Activated CD4-positive, alpha-beta memory T cell treated with anti-CD3 and anti-CD28 coated beads for 36 hours (primary cell): Measurements from ENCODE around the gene OSBPL10. TPM values are rescaled to one million over a fixed set of nuclear protein-coding genes. Genes with fewer than 3 reads are reported as not detected.
A peak's percentile ranks its signal among the peaks of the same experiment; 100 is the strongest.

ENCODE experiments used
- CTCF ChIA-PET: fragments of 350-600 bp; sonication (Branson Sonifier 250); formaldehyde crosslinking; loops from one replicate; lab custom pipeline; 2021; ENCODE audit warnings: antibody characterized with exemption, inconsistent platforms; lab: Charles Lee
- POLR2A ChIA-PET: fragments of 350-600 bp; sonication (Branson Sonifier 250); formaldehyde crosslinking; loops from one replicate; lab custom pipeline; 2021; ENCODE audit warnings: antibody characterized with exemption; lab: Charles Lee
- DNase-seq: peaks from one replicate; pipeline ENCODE4 v3.0.0-alpha.2; 2020
- H3K27ac Mint-ChIP-seq: one replicate; pipeline ENCODE4 v1.8.0; 2021; ENCODE audit warnings: mixed read lengths
- H3K27me3 Mint-ChIP-seq: one replicate; pipeline ENCODE4 v1.8.0; 2021; ENCODE audit warnings: mixed read lengths
- H3K36me3 Mint-ChIP-seq: one replicate; pipeline ENCODE4 v1.8.0; 2021; ENCODE audit warnings: mixed read lengths
- H3K4me1 Mint-ChIP-seq: one replicate; pipeline ENCODE4 v1.8.0; 2021; ENCODE audit warnings: low read depth, mixed read lengths
- H3K4me3 Mint-ChIP-seq: one replicate; pipeline ENCODE4 v1.8.0; 2021; ENCODE audit warnings: mild to moderate bottlenecking, mixed read lengths
- H3K9me3 Mint-ChIP-seq: one replicate; pipeline ENCODE4 v1.8.0; 2021; ENCODE audit warnings: mixed read lengths
- intact Hi-C: fragments of 100-400 bp; cut with micrococcal nuclease; formaldehyde crosslinking; loops from one replicate; pipeline ENCODE4 v1.15.1; 2023
- total RNA-seq, 2 experiments: library from RNA; stranded (reverse); gene quantifications; one replicate each; pipeline ENCODE4 v1.2.3, GENCODE V29; 2021

OSBPL10 gene
- total RNA-seq, 2 experiments from 2014 or later = 3.4 to 3.5 TPM

- Mint-ChIP-seq H3K36me3 (no peaks in the 10 kb centered on the region), H3K4me3 (no peak overlapping the region), H3K9me3 (no peaks in the 10 kb centered on the region), H3K4me1 (peaks cover 6% of the 10 kb centered on the region), H3K27me3 (peaks cover 14% of the 10 kb centered on the region), H3K27ac (no peak overlapping the region)
- DNase-seq = no peak
- CTCF ChIA-PET = interaction anchor here (0.8 kb wide), 1 partner anchor 16 kb away, joined by 4 read pairs; no protein-coding TSS in a partner anchor
- POLR2A ChIA-PET = no interaction called here
- intact Hi-C loops = loop anchor here (2.0 kb wide), 1 partner anchor 49 kb away; no protein-coding TSS in a partner anchor
These were observed 275.3 kb downstream of the OSBPL10 start for GRCh38 chr3:31705736-31706135.

- Mint-ChIP-seq H3K27ac (peak overlapping the region; percentile 63), H3K9me3 (no peaks in the 10 kb centered on the region), H3K4me1 (peaks cover 6% of the 10 kb centered on the region), H3K36me3 (no peaks in the 10 kb centered on the region), H3K27me3 (peaks cover 16% of the 10 kb centered on the region), H3K4me3 (peak overlapping the region; percentile 43)
- intact Hi-C loops = loop anchor here (2.0 kb wide), 1 partner anchor 50 kb away; no protein-coding TSS in a partner anchor
- CTCF ChIA-PET = interaction anchor here (0.6 to 1.6 kb wide), 5 partner anchors 20 to 501 kb away, joined by 3 to 4 read pairs (median 3); no protein-coding TSS in a partner anchor
- DNase-seq = peak; percentile 64
- POLR2A ChIA-PET = interaction anchor here (0.6 to 1.2 kb wide), 2 partner anchors 48 to 171 kb away, joined by 3 read pairs; no protein-coding TSS in a partner anchor
These were observed 276.4 kb downstream of the OSBPL10 start for GRCh38 chr3:31704591-31705179.

GRCh38 chr3:31704156-31704555 is 276.9 kb downstream of the OSBPL10 start:
- ChIA-PET POLR2A (interaction anchor here (0.6 to 1.2 kb wide), 2 partner anchors 49 to 171 kb away, joined by 3 read pairs; no protein-coding TSS in a partner anchor), CTCF (interaction anchor here (0.6 to 1.6 kb wide), 5 partner anchors 20 to 502 kb away, joined by 3 to 4 read pairs (median 3); no protein-coding TSS in a partner anchor)
- H3K4me1 Mint-ChIP-seq = peaks cover 6% of the 10 kb centered on the region
- H3K36me3 Mint-ChIP-seq = no peaks in the 10 kb centered on the region
- H3K4me3 Mint-ChIP-seq = no peak overlapping the region
- no peak overlapping the region for H3K27ac Mint-ChIP-seq
- no peak for DNase-seq
- peaks cover 16% of the 10 kb centered on the region for H3K27me3 Mint-ChIP-seq
- no peaks in the 10 kb centered on the region for H3K9me3 Mint-ChIP-seq
- intact Hi-C loops = loop anchor here (2.0 kb wide), 1 partner anchor 51 kb away; no protein-coding TSS in a partner anchor

GRCh38 chr3:31701286-31701685 is 279.8 kb downstream of the OSBPL10 start:
- no peaks in the 10 kb centered on the region for H3K36me3 Mint-ChIP-seq
- H3K27ac Mint-ChIP-seq = no peak overlapping the region
- intact Hi-C loops = no loop called here
- H3K4me3 Mint-ChIP-seq = no peak overlapping the region
- DNase-seq = no peak
- H3K27me3 Mint-ChIP-seq = peaks cover 16% of the 10 kb centered on the region
- peaks cover 6% of the 10 kb centered on the region for H3K4me1 Mint-ChIP-seq
- CTCF ChIA-PET = no interaction called here
- POLR2A ChIA-PET = no interaction called here
- no peaks in the 10 kb centered on the region for H3K9me3 Mint-ChIP-seq

GRCh38 chr3:31699309-31699953 is 281.6 kb downstream of the OSBPL10 start:
- no peaks in the 10 kb centered on the region for H3K9me3 Mint-ChIP-seq
- CTCF ChIA-PET = no interaction called here
- intact Hi-C loops = loop anchor here (2.0 to 5.0 kb wide), 2 partner anchors 132 to 931 kb away; no protein-coding TSS in a partner anchor
- no peak overlapping the region for H3K4me3 Mint-ChIP-seq
- no peaks in the 10 kb centered on the region for H3K36me3 Mint-ChIP-seq
- H3K27me3 Mint-ChIP-seq = peaks cover 16% of the 10 kb centered on the region
- H3K4me1 Mint-ChIP-seq = no peaks in the 10 kb centered on the region
- POLR2A ChIA-PET = no interaction called here
- no peak overlapping the region for H3K27ac Mint-ChIP-seq
- DNase-seq = no peak

GRCh38 chr3:31696815-31697548 is 284.1 kb downstream of the OSBPL10 start:
- ChIA-PET CTCF (interaction anchor here (0.5 kb wide), 1 partner anchor 242 kb away, joined by 4 read pairs; no protein-coding TSS in a partner anchor), POLR2A (no interaction called here)
- intact Hi-C loops = loop anchor here (5.0 kb wide), 1 partner anchor 130 kb away; no protein-coding TSS in a partner anchor
- no peak overlapping the region for H3K4me3 Mint-ChIP-seq
- H3K9me3 Mint-ChIP-seq = no peaks in the 10 kb centered on the region
- H3K27ac Mint-ChIP-seq = no peak overlapping the region
- no peaks in the 10 kb centered on the region for H3K4me1 Mint-ChIP-seq
- H3K36me3 Mint-ChIP-seq = no peaks in the 10 kb centered on the region
- no peak for DNase-seq
- H3K27me3 Mint-ChIP-seq = peaks cover 8% of the 10 kb centered on the region

GRCh38 chr3:31696009-31696297 is 285.1 kb downstream of the OSBPL10 start:
- intact Hi-C loops = loop anchor here (5.0 kb wide), 1 partner anchor 129 kb away; no protein-coding TSS in a partner anchor
- no peaks in the 10 kb centered on the region for H3K36me3 Mint-ChIP-seq

GRCh38 chr3:31695280-31696008 is 285.6 kb downstream of the OSBPL10 start:
- intact Hi-C loops = loop anchor here (1.0 to 5.0 kb wide), 2 partner anchors 128 to 145 kb away; no protein-coding TSS in a partner anchor
- DNase-seq = peak; percentile 52
- Mint-ChIP-seq H3K4me3 (no peak overlapping the region), H3K27ac (no peak overlapping the region), H3K36me3 (no peaks in the 10 kb centered on the region), H3K27me3 (no peaks in the 10 kb centered on the region), H3K4me1 (no peaks in the 10 kb centered on the region), H3K9me3 (no peaks in the 10 kb centered on the region)
- POLR2A ChIA-PET = no interaction called here
- CTCF ChIA-PET = interaction anchor here (0.8 to 1.2 kb wide), 5 partner anchors 10 to 170 kb away, joined by 3 to 5 read pairs (median 3); no protein-coding TSS in a partner anchor

More at GRCh38 chr3:31696009-31696297, 285.1 kb downstream of the OSBPL10 start:
- Mint-ChIP-seq H3K9me3 (no peaks in the 10 kb centered on the region), H3K27me3 (peaks cover 3% of the 10 kb centered on the region), H3K27ac (no peak overlapping the region), H3K4me1 (no peaks in the 10 kb centered on the region), H3K4me3 (no peak overlapping the region)
- no peak for DNase-seq
- ChIA-PET CTCF (interaction anchor here (1.0 to 1.1 kb wide), 2 partner anchors 10 to 170 kb away, joined by 3 to 5 read pairs; no protein-coding TSS in a partner anchor), POLR2A (no interaction called here)

- ChIA-PET CTCF (no interaction called here), POLR2A (no interaction called here)
- H3K36me3 Mint-ChIP-seq = peaks cover 4% of the 10 kb centered on the region
- H3K4me3 Mint-ChIP-seq = no peak overlapping the region
- no peaks in the 10 kb centered on the region for H3K27me3 Mint-ChIP-seq
- DNase-seq = no peak
- no peak overlapping the region for H3K27ac Mint-ChIP-seq
- intact Hi-C loops = no loop called here
- H3K4me1 Mint-ChIP-seq = no peaks in the 10 kb centered on the region
- peaks cover 10% of the 10 kb centered on the region for H3K9me3 Mint-ChIP-seq
These were observed 287.7 kb downstream of the OSBPL10 start for GRCh38 chr3:31693346-31693745.

GRCh38 chr3:31692751-31693150 is 288.3 kb downstream of the OSBPL10 start:
- CTCF ChIA-PET = no interaction called here
- DNase-seq = no peak
- H3K36me3 Mint-ChIP-seq = peaks cover 4% of the 10 kb centered on the region
- no peaks in the 10 kb centered on the region for H3K4me1 Mint-ChIP-seq
- intact Hi-C loops = no loop called here
- H3K27ac Mint-ChIP-seq = no peak overlapping the region
- peaks cover 10% of the 10 kb centered on the region for H3K9me3 Mint-ChIP-seq
- H3K27me3 Mint-ChIP-seq = no peaks in the 10 kb centered on the region
- POLR2A ChIA-PET = no interaction called here
- no peak overlapping the region for H3K4me3 Mint-ChIP-seq

- Mint-ChIP-seq H3K36me3 (peaks cover 4% of the 10 kb centered on the region), H3K27me3 (no peaks in the 10 kb centered on the region), H3K4me1 (no peaks in the 10 kb centered on the region), H3K27ac (no peak overlapping the region), H3K9me3 (peaks cover 10% of the 10 kb centered on the region), H3K4me3 (no peak overlapping the region)
- ChIA-PET CTCF (no interaction called here), POLR2A (no interaction called here)
- intact Hi-C loops = no loop called here
- DNase-seq = no peak
These were observed 290.3 kb downstream of the OSBPL10 start for GRCh38 chr3:31690771-31691170.
